Activated CD4-positive, alpha-beta T cell treated with anti-CD3 and anti-CD28 coated beads for 36 hours (primary cell): ENCODE measurements around the gene CRYBG2. TPM values are rescaled to one million over a fixed set of nuclear protein-coding genes. Genes with fewer than 3 reads are reported as not detected.
A peak's percentile ranks its signal among the peaks of the same experiment; 100 is the strongest.

Experiments
- ATAC-seq: fragments of 200-7000 bp; cut with Tn5 transposase; one replicate; pipeline ENCODE4 v1.10.0; 2021; ENCODE audit warnings: mild to moderate bottlenecking, moderate library complexity
- CTCF ChIA-PET: fragments of 350-600 bp; sonication (Branson Sonifier 250); formaldehyde crosslinking; loops from one replicate; lab custom pipeline; 2021; ENCODE audit warnings: antibody characterized with exemption; lab: Charles Lee
- POLR2A ChIA-PET: fragments of 350-600 bp; sonication (Branson Sonifier 250); formaldehyde crosslinking; loops from one replicate; lab custom pipeline; 2021; ENCODE audit warnings: antibody characterized with exemption, inconsistent platforms; lab: Charles Lee
- DNase-seq: peaks from one replicate; pipeline ENCODE4 v3.0.0-alpha.2; 2020
- H3K27ac Mint-ChIP-seq: one replicate; pipeline ENCODE4 v1.8.0; 2021; ENCODE audit warnings: mixed read lengths
- H3K27me3 Mint-ChIP-seq: one replicate; pipeline ENCODE4 v1.8.0; 2021; ENCODE audit warnings: mixed read lengths
- H3K36me3 Mint-ChIP-seq: one replicate; pipeline ENCODE4 v1.8.0; 2021; ENCODE audit warnings: low read depth, mixed read lengths
- H3K4me1 Mint-ChIP-seq: one replicate; pipeline ENCODE4 v1.8.0; 2021; ENCODE audit warnings: mixed read lengths
- H3K4me3 Mint-ChIP-seq: one replicate; pipeline ENCODE4 v1.8.0; 2021; ENCODE audit warnings: mild to moderate bottlenecking, moderate library complexity, mixed read lengths
- H3K9me3 Mint-ChIP-seq: one replicate; pipeline ENCODE4 v1.8.0; 2021; ENCODE audit warnings: low read depth, mixed read lengths
- intact Hi-C, 2 experiments: fragments of 100-400 bp; cut with DNase I in 1 of 2; cut with micrococcal nuclease in 1 of 2; formaldehyde crosslinking; loops; one replicate each; pipeline versions ENCODE4 v1.14.2 to v1.15.1; 2022 to 2024; cut with DNase I, micrococcal nuclease
- total RNA-seq, 2 experiments: library from RNA; stranded (reverse); gene quantifications; one replicate each; pipeline ENCODE4 v1.2.3, GENCODE V29; 2021

CRYBG2 gene
- total RNA-seq, 2 experiments from 2014 or later, result 1.5 to 1.6 TPM

DNA sequence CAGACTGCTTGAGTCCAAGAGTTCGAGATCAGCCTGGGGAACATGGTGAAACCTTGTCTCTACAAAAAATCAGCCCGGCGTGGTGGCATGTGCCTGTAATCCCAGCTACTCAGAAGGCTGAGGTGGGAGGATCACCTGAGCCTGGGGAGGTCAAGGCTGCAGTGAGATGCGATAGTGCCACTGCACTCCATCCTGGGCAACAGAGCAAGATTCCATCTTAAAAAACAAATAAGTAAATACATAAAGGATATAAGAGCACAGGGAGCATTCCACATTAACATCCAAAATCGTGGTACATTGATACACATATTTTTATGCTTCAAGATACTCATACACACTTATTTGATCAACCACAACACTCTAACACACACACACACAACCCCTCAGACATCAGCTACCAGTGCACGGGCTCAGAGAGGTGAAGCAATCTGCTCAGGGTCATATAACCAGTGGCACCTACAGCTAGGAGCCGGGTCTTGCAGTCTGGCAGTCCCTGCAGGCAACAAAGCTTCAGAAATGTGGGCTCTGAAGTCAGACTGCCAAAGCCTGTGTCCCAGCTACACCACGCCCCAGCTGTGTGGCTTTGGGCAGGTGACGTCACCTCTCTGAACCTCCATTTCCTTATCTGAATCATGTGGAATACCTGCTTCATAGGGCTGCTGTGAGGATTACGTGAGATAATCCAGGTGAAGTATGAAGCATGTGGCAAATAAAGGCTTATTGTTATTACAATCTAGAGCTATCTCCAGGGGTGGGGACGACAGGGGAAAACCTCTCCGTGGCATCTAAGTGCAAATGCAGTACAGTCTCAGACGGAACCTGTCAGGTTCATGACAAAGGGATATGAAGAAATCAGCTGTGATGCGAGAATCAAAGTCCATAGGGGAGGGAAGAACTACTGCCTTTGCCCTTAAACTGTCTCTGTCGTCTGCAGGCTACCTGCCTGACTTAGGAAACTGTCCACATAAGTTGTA lies 4.8 kb upstream of the CRYBG2 start:
- ChIA-PET CTCF (interaction anchor here (0.6 to 1.5 kb wide), 10 partner anchors 9 to 83 kb away, joined by 3 to 6 read pairs (median 4); no protein-coding TSS in a partner anchor), POLR2A (interaction anchor here (0.7 kb wide), 1 partner anchor 230 kb away, joined by 3 read pairs; no protein-coding TSS in a partner anchor)
- ATAC-seq, result peak; percentile 86
- Mint-ChIP-seq H3K9me3 (no peaks in the 10 kb centered on the region), H3K4me3 (peak overlapping the region; percentile 0), H3K27me3 (peaks cover 11% of the 10 kb centered on the region), H3K27ac (peak overlapping the region; percentile 35), H3K36me3 (no peaks in the 10 kb centered on the region), H3K4me1 (peaks cover 29% of the 10 kb centered on the region)
- DNase-seq, result peak; percentile 85
- intact Hi-C loops, result loop anchor here in 1 of 2 experiments (2.0 kb wide), 1 partner anchor 22 kb away; no protein-coding TSS in a partner anchor

DNA sequence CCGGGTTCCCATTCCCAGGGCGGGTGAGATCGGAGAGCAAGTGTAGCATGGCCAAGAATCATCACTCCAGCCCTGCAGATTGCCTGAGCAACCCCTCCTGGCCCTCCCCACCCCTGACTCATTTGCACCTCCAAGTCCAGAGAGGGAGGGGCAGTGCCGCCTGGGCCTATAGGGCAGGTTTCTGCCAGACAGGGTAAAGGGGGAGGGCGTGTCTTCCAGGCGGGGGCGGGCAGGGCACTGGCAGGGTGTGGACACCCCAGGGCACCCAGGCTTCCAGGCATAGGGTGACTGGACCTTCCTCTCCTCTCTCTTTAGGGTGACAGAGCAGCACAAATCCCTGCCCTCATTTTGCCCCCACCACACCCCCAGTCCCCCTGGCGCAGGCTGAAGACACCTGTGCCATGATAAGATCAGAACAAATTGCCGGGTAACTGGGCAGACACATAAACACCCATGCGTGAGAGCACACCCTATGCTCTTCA lies 3.2 kb upstream of the CRYBG2 start:
- peaks cover 10% of the 10 kb centered on the region for H3K27me3 Mint-ChIP-seq
- POLR2A ChIA-PET, result no interaction called here
- CTCF ChIA-PET, result interaction anchor here (0.6 kb wide), 1 partner anchor 1156 kb away, joined by 4 read pairs; no protein-coding TSS in a partner anchor
- no peak overlapping the region for H3K27ac Mint-ChIP-seq
- DNase-seq, result no peak
- no peak for ATAC-seq
- no peak overlapping the region for H3K4me3 Mint-ChIP-seq
- no peaks in the 10 kb centered on the region for H3K9me3 Mint-ChIP-seq
- H3K4me1 Mint-ChIP-seq, result peaks cover 24% of the 10 kb centered on the region
- intact Hi-C loops, result no loop called here
- no peaks in the 10 kb centered on the region for H3K36me3 Mint-ChIP-seq

DNA sequence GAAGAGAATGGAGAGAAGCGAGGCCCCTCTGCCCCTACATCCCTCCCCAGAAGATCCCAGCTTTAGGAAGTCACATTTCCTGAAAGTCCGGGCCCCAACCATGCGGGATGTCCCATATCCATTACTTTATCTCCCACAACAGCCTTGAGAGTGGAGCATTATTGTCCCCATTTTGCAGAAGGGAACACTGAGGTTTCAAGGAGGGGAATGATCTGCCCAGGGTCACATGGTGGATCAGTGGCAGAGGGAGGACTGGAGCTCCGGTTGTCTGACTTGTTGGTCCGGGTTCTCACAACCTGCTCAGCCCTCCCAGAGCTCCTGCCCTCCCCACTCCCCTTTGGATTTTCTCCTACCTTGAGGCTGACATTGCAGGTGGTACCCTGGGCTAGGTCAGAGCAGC lies 2.2 kb upstream of the CRYBG2 start:
- intact Hi-C loops, result no loop called here
- POLR2A ChIA-PET, result interaction anchor here (0.6 kb wide), 1 partner anchor 429 kb away, joined by 3 read pairs; no protein-coding TSS in a partner anchor
- no peaks in the 10 kb centered on the region for H3K36me3 Mint-ChIP-seq
- DNase-seq, result no peak
- CTCF ChIA-PET, result interaction anchor here (0.7 to 0.8 kb wide), 2 partner anchors 134 to 179 kb away, joined by 3 read pairs; no protein-coding TSS in a partner anchor
- H3K4me1 Mint-ChIP-seq, result peaks cover 24% of the 10 kb centered on the region
- H3K27me3 Mint-ChIP-seq, result peaks cover 7% of the 10 kb centered on the region
- no peaks in the 10 kb centered on the region for H3K9me3 Mint-ChIP-seq
- no peak for ATAC-seq
- no peak overlapping the region for H3K4me3 Mint-ChIP-seq
- no peak overlapping the region for H3K27ac Mint-ChIP-seq

DNA sequence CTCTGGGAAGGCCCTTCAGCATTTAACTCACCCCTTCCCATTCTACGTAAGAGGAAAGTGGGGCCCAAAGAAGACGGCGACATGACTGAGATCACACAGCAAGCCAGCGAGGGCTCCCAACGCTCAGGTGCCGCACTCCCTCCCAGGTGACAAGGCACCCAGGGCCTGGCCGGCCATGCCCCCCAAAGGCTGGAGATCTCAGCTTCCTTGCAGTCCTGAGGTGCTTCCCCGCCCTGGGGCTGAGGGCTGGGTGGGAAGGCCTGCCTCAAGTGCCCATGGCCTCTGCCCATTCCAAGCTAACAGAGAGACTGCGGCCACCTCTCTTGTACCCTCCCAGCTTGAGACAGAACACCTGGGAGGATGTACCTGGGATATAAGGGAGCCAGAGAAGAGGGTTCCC lies 1.0 kb upstream of the CRYBG2 start:
- H3K4me1 Mint-ChIP-seq, result peaks cover 15% of the 10 kb centered on the region
- intact Hi-C loops, result no loop called here
- CTCF ChIA-PET, result interaction anchor here (0.5 to 2.3 kb wide), 3 partner anchors 10 to 228 kb away, joined by 3 to 9 read pairs (median 4); no protein-coding TSS in a partner anchor
- no peak for DNase-seq
- no peak for ATAC-seq
- no peak overlapping the region for H3K4me3 Mint-ChIP-seq
- POLR2A ChIA-PET, result no interaction called here
- no peaks in the 10 kb centered on the region for H3K9me3 Mint-ChIP-seq
- no peaks in the 10 kb centered on the region for H3K27me3 Mint-ChIP-seq
- no peaks in the 10 kb centered on the region for H3K36me3 Mint-ChIP-seq
- H3K27ac Mint-ChIP-seq, result no peak overlapping the region

DNA sequence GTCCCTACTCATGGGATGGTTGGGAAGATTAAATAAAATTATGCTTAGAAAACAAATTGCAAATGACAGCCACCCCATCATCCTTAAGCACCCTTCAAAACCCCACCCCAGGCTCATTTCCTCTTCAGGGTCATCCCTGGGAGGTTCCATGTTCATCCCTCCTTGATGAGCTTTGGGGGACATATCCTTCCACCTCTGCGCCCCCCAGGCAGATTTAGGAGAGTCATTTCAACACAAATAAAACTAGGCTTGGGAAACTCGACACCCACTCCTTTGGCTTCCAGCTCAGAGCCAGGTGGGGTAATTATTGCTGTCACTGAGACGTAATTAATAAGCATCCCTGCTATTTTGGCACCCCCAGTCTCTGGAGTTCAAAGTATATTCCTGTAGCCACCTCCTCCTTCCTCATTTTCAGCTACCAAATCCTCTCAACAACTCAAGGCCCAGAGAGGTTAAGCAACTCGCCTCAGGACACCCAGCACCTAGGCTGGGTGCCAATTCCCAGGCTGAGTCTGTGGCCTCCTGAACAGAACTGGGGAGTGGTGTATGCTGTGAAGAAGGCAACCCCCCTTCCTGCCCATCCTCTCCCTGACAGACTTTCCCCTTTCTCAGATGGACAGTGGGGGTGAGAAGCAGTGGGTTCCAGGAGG lies 595 bp downstream of the CRYBG2 start:
- DNase-seq (no peak), ATAC-seq (no peak)
- ChIA-PET POLR2A (interaction anchor here (0.6 kb wide), 1 partner anchor 1860 kb away, joined by 5 read pairs; no protein-coding TSS in a partner anchor), CTCF (interaction anchor here (0.7 to 2.3 kb wide), 3 partner anchors 11 to 183 kb away, joined by 3 to 9 read pairs (median 4); partner anchors contain the start of gene ZNF593)
- no peaks in the 10 kb centered on the region for H3K4me1 Mint-ChIP-seq
- H3K27ac Mint-ChIP-seq, result no peak overlapping the region
- H3K9me3 Mint-ChIP-seq, result no peaks in the 10 kb centered on the region
- H3K27me3 Mint-ChIP-seq, result no peaks in the 10 kb centered on the region
- no peak overlapping the region for H3K4me3 Mint-ChIP-seq
- intact Hi-C loops, result no loop called here
- no peaks in the 10 kb centered on the region for H3K36me3 Mint-ChIP-seq

DNA sequence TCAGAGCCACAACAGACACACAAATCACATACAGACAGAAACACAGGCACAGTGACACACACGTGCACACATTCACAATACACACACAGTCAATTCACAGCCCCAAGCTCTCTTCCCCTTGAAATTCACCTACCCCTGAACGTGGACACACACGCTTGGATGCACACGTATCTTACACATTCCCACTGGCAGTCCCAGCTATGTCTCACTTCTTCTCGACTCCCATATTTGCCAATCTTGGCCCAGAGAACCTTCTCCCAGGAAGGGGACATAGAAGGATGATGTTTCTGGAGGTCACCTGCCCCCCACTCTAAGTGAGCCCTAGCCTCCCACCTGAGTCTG lies 1.6 kb downstream of the CRYBG2 start:
- ChIA-PET CTCF (interaction anchor here (0.8 kb wide), 1 partner anchor 77 kb away, joined by 3 read pairs; no protein-coding TSS in a partner anchor), POLR2A (no interaction called here)
- Mint-ChIP-seq H3K4me3 (no peak overlapping the region), H3K4me1 (no peaks in the 10 kb centered on the region), H3K36me3 (no peaks in the 10 kb centered on the region), H3K27me3 (no peaks in the 10 kb centered on the region), H3K9me3 (no peaks in the 10 kb centered on the region), H3K27ac (no peak overlapping the region)
- intact Hi-C loops, result no loop called here
- DNase-seq, result no peak
- ATAC-seq, result no peak

DNA sequence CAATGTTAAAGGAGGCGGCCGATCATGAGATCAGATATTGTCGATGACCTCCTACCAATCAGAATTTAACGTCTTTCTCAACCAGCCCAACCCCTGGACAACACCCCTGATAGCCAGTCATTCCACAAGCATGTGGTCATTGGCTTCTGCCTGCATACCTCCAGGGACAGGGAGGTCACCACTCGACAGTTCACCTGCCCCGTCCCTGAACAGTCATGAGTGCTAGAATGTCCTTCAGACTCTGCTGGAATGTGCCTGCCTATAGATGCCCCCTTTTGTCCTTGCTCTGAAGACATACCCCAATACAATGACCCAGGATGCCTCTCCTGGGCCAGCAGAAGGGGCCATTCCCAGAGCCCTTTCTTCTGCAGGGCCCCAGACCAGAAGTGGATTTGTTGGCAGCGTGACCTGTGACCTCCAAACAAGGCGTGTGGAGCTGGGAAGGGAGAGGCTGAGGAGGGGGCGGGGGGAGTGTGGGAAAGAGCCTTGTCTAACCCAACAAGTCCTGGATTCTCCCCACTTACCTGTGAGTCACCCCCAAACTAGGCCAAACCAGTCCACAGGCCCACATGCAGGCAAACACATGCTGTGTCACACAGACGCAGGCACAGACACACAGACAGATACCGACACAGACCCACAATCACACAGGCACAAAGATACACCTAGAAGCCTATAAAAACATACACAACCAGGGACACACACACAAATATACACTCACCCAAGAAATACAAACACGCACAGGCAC lies 2.2 kb downstream of the CRYBG2 start:
- Mint-ChIP-seq H3K27me3 (no peaks in the 10 kb centered on the region), H3K4me1 (no peaks in the 10 kb centered on the region), H3K27ac (no peak overlapping the region), H3K36me3 (no peaks in the 10 kb centered on the region), H3K9me3 (no peaks in the 10 kb centered on the region), H3K4me3 (no peak overlapping the region)
- no peak for DNase-seq
- ChIA-PET CTCF (interaction anchor here (0.8 to 1.5 kb wide), 3 partner anchors 11 to 76 kb away, joined by 3 to 5 read pairs (median 4); no protein-coding TSS in a partner anchor), POLR2A (no interaction called here)
- ATAC-seq, result no peak
- intact Hi-C loops, result no loop called here

DNA sequence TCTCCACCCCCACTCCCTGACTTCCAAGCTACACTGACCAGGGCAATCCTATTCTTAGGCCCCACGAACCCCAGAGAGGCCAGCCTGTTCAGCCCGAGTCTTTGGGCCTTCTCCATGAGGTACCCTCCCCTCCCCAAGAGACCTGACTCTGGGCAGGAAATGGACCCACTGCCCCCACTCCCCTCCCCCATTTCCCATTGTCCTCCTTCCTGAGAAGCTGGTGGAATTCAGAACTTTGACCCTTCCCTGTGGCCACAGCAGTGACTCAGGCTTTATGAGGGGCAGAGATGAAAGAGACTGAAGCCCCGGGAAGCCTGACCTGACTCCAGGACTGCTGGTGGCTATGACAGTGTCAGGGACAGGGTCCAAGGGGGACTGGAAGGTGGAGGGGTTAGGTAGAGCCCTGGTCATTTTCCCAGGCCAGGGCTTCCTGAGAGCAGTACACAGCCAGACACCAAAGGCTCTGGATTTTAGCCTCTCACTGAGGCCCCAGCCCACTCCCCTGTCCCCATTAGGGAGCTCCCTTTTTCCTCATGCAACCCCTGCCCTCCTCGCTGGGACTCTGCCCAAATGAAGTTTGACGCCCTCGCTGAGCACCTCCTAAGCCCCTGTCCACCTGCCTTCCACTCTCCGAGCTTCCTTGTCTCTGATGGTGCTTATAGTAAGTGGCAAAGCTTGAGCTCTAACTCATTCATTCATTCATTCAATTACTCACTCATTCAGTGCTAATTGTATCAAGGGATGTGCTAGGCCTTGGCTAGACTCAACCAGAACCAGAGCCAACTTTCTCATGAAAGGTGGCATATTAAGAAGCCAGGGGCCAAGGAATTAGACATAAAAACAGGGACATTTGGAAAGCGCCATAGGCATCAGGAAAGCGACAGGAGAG lies 3.0 kb downstream of the CRYBG2 start:
- DNase-seq, result no peak
- POLR2A ChIA-PET, result no interaction called here
- H3K36me3 Mint-ChIP-seq, result no peaks in the 10 kb centered on the region
- no peaks in the 10 kb centered on the region for H3K4me1 Mint-ChIP-seq
- no peak overlapping the region for H3K4me3 Mint-ChIP-seq
- CTCF ChIA-PET, result interaction anchor here (1.0 to 1.5 kb wide), 2 partner anchors 11 to 13 kb away, joined by 4 to 5 read pairs; no protein-coding TSS in a partner anchor
- no peaks in the 10 kb centered on the region for H3K27me3 Mint-ChIP-seq
- intact Hi-C loops, result no loop called here
- ATAC-seq, result no peak
- H3K27ac Mint-ChIP-seq, result no peak overlapping the region
- H3K9me3 Mint-ChIP-seq, result no peaks in the 10 kb centered on the region

DNA sequence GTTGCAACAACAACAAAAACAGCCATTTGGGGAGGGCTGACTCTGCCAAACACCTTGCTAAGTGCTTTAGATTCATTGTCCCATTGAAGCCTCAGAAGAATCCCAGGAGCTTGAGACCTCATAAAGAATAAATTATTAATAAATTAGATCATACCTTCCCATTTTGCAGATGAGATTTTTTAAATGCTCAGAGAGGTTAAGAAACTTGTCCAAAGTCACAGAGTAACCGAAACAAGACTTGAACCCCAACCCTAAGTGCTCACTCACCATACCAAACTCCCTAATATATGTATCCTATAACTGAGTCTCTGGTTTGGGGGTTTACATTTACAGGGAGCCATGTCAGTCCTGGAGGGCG lies 3.6 kb downstream of the CRYBG2 start:
- Mint-ChIP-seq H3K9me3 (no peaks in the 10 kb centered on the region), H3K4me3 (no peak overlapping the region), H3K4me1 (no peaks in the 10 kb centered on the region), H3K27ac (no peak overlapping the region), H3K27me3 (no peaks in the 10 kb centered on the region), H3K36me3 (no peaks in the 10 kb centered on the region)
- ChIA-PET CTCF (interaction anchor here (1.5 kb wide), 1 partner anchor 13 kb away, joined by 5 read pairs; no protein-coding TSS in a partner anchor), POLR2A (no interaction called here)
- ATAC-seq (no peak), DNase-seq (no peak)
- intact Hi-C loops, result no loop called here

DNA sequence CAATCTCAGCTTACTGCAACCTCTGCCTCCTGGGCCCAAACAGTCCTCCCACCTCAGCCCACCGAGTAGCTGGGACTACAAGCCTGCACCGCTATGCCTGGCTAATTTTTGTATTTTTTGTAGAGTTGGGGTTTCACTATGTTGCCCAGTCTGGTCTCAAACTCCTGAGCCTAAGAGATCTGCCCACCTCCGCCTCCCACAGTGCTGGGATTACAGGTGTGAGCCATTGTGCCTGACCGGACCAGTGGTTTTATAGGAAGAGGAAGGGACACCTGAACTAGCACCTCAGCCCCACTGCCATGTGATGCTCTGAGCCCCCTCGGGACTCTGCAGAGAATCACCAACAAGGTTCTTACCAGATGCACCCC lies 4.1 kb downstream of the CRYBG2 start:
- no peak for ATAC-seq
- no peak overlapping the region for H3K4me3 Mint-ChIP-seq
- POLR2A ChIA-PET, result interaction anchor here (0.5 kb wide), 1 partner anchor 281 kb away, joined by 3 read pairs; no protein-coding TSS in a partner anchor
- H3K27ac Mint-ChIP-seq, result no peak overlapping the region
- H3K9me3 Mint-ChIP-seq, result no peaks in the 10 kb centered on the region
- no peaks in the 10 kb centered on the region for H3K4me1 Mint-ChIP-seq
- intact Hi-C loops, result no loop called here
- DNase-seq, result no peak
- H3K36me3 Mint-ChIP-seq, result no peaks in the 10 kb centered on the region
- CTCF ChIA-PET, result interaction anchor here (1.0 kb wide), 1 partner anchor 9 kb away, joined by 3 read pairs; no protein-coding TSS in a partner anchor
- no peaks in the 10 kb centered on the region for H3K27me3 Mint-ChIP-seq
